ENCODE measurements around the gene BAMBI. TPM values are rescaled to one million over a fixed set of nuclear protein-coding genes. Genes with fewer than 3 reads are reported as not detected.

BAMBI gene
- polyA plus RNA-seq, 1 donor (not counting 4 experiments of a cell fraction or from before 2014, with no cell fraction given): 2.9 TPM

- peaks cover 10% of the 10 kb centered on the region for H3K4me1 ChIP-seq (ENCODE audit: control insufficient read depth, extremely low read depth, insufficient read depth, low read length)
- H3K4me3 ChIP-seq (ENCODE audit: control insufficient read depth in 2 of 3, extremely low read depth in 1 of 3, insufficient read depth in 2 of 3, low read depth in 1 of 3, low read length in 3 of 3): no peak overlapping the region
- H4K20me1 ChIP-seq (ENCODE audit: control insufficient read depth, extremely low read depth, insufficient read depth, low read length): no peaks in the 10 kb centered on the region
- FAIRE-seq: no peak
- H3K9me1 ChIP-seq (ENCODE audit: control insufficient read depth, extremely low read depth, insufficient read depth, low read length): no peaks in the 10 kb centered on the region
- H3K27me3 ChIP-seq (ENCODE audit: control insufficient read depth, extremely low read depth, insufficient read depth, low read length): no peaks in the 10 kb centered on the region
- H3K9ac ChIP-seq (ENCODE audit: control insufficient read depth, extremely low read depth, insufficient read depth, low read length): no peak overlapping the region
- no peak for DNase-seq (ENCODE audit: low read depth, low spot score)
- H3K36me3 ChIP-seq (ENCODE audit: control insufficient read depth in 2 of 2, extremely low read depth in 1 of 2, insufficient read depth in 2 of 2, low read length in 2 of 2): peaks cover 3 to 6% of the 10 kb centered on the region in 2 experiments
- dilution Hi-C loops (cut with MboI; ENCODE audit: extremely low pct_ligation_motif_present, low sequenced_read_pairs): no loop called here
- H3K79me2 ChIP-seq (ENCODE audit: control insufficient read depth, insufficient read depth, low read length): no peaks in the 10 kb centered on the region
- H3K9me3 ChIP-seq (ENCODE audit: control insufficient read depth, low read depth, low read length): no peaks in the 10 kb centered on the region
- no peak overlapping the region for H2AFZ ChIP-seq (ENCODE audit: control insufficient read depth, low read length)
- TF ChIP-seq EZH2 (IDR thresholded peaks at IDR 0.05; ENCODE audit: low read length) (no peak), CTCF (optimal IDR thresholded peaks at IDR 0.05 in 1 of 3, IDR thresholded peaks at IDR 0.05 in 1 of 3, conservative IDR thresholded peaks at IDR 0.05 in 1 of 3; ENCODE audit: extremely low read depth in 1 of 3, insufficient read depth in 2 of 3, low read length in 3 of 3) (no peak)
- no peak overlapping the region for H3K27ac ChIP-seq (ENCODE audit: control insufficient read depth, insufficient read depth, low read length)
- H3K4me2 ChIP-seq (ENCODE audit: control insufficient read depth, extremely low read depth, insufficient read depth, low read depth, low read length): no peak overlapping the region
Measured at GRCh38 chr10:28681928-28682750, 4.8 kb downstream of the BAMBI start.

GRCh38 chr10:28684157-28684985 lies 7.0 kb downstream of the BAMBI start:
- peaks cover 3 to 6% of the 10 kb centered on the region in 2 experiments for H3K36me3 ChIP-seq (ENCODE audit: control insufficient read depth in 2 of 2, extremely low read depth in 1 of 2, insufficient read depth in 2 of 2, low read length in 2 of 2)
- no peaks in the 10 kb centered on the region for H3K9me3 ChIP-seq (ENCODE audit: control insufficient read depth, low read depth, low read length)
- FAIRE-seq: no peak
- no peak for DNase-seq (ENCODE audit: low read depth, low spot score)
- H3K4me1 ChIP-seq (ENCODE audit: control insufficient read depth, extremely low read depth, insufficient read depth, low read length): peaks cover 4% of the 10 kb centered on the region
- H2AFZ ChIP-seq (ENCODE audit: control insufficient read depth, low read length): no peak overlapping the region
- H3K4me3 ChIP-seq (ENCODE audit: control insufficient read depth in 2 of 3, extremely low read depth in 1 of 3, insufficient read depth in 2 of 3, low read depth in 1 of 3, low read length in 3 of 3): no peak overlapping the region
- H3K4me2 ChIP-seq (ENCODE audit: control insufficient read depth, extremely low read depth, insufficient read depth, low read depth, low read length): no peak overlapping the region
- TF ChIP-seq CTCF (optimal IDR thresholded peaks at IDR 0.05 in 1 of 3, IDR thresholded peaks at IDR 0.05 in 1 of 3, conservative IDR thresholded peaks at IDR 0.05 in 1 of 3; ENCODE audit: extremely low read depth in 1 of 3, insufficient read depth in 2 of 3, low read length in 3 of 3) (no peak), EZH2 (IDR thresholded peaks at IDR 0.05; ENCODE audit: low read length) (no peak)
- no peak overlapping the region for H3K27ac ChIP-seq (ENCODE audit: control insufficient read depth, insufficient read depth, low read length)
- dilution Hi-C loops (cut with MboI; ENCODE audit: extremely low pct_ligation_motif_present, low sequenced_read_pairs): no loop called here
- no peaks in the 10 kb centered on the region for H3K9me1 ChIP-seq (ENCODE audit: control insufficient read depth, extremely low read depth, insufficient read depth, low read length)
- no peaks in the 10 kb centered on the region for H3K27me3 ChIP-seq (ENCODE audit: control insufficient read depth, extremely low read depth, insufficient read depth, low read length)
- H3K79me2 ChIP-seq (ENCODE audit: control insufficient read depth, insufficient read depth, low read length): no peaks in the 10 kb centered on the region
- H4K20me1 ChIP-seq (ENCODE audit: control insufficient read depth, extremely low read depth, insufficient read depth, low read length): no peaks in the 10 kb centered on the region
- no peak overlapping the region for H3K9ac ChIP-seq (ENCODE audit: control insufficient read depth, extremely low read depth, insufficient read depth, low read length)

All from keratinocyte (primary cell).